ENCODE measurements around the gene RBFOX2.

Gene RBFOX2

GRCh38 chr22:36015155-36015810, 13.3 kb downstream of the RBFOX2 start:
- TF ChIP-seq, protein P1, sequence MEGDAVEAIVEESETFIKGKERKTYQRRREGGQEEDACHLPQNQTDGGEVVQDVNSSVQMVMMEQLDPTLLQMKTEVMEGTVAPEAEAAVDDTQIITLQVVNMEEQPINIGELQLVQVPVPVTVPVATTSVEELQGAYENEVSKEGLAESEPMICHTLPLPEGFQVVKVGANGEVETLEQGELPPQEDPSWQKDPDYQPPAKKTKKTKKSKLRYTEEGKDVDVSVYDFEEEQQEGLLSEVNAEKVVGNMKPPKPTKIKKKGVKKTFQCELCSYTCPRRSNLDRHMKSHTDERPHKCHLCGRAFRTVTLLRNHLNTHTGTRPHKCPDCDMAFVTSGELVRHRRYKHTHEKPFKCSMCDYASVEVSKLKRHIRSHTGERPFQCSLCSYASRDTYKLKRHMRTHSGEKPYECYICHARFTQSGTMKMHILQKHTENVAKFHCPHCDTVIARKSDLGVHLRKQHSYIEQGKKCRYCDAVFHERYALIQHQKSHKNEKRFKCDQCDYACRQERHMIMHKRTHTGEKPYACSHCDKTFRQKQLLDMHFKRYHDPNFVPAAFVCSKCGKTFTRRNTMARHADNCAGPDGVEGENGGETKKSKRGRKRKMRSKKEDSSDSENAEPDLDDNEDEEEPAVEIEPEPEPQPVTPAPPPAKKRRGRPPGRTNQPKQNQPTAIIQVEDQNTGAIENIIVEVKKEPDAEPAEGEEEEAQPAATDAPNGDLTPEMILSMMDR (IDR thresholded peaks at IDR 0.05; ENCODE audit: low read length): no peak
- TF ChIP-seq EZH2 (IDR thresholded peaks at IDR 0.05; ENCODE audit: borderline replicate concordance, low read length): no peak
- Histone ChIP-seq H3K9me2 (ENCODE audit: low read depth, low read length) (no peaks in the 10 kb centered on the region), H3K27me3 (ENCODE audit: insufficient read depth, low read length) (no peaks in the 10 kb centered on the region), H3K9ac (ENCODE audit: low read length) (peak overlapping the region; percentile 14; the same call in 1 of the 2 replicates), H3K4me1 (ENCODE audit: insufficient read depth, low read length, severe bottlenecking) (peaks cover 81% of the 10 kb centered on the region), H3K9me3 (ENCODE audit: low read length) (no peaks in the 10 kb centered on the region), H3K4me2 (ENCODE audit: low read length) (peak overlapping the region; percentile 60), H3K27ac (ENCODE audit: low read depth, low read length, poor library complexity, severe bottlenecking) (peak overlapping the region; percentile 94), H3K4me3 (ENCODE audit: low read depth, low read length, poor library complexity, severe bottlenecking) (peak overlapping the region; percentile 33), H3F3A (ENCODE audit: insufficient read depth, low read length) (no peaks in the 10 kb centered on the region), H3K36me3 (ENCODE audit: insufficient read depth, low read length) (no peaks in the 10 kb centered on the region), H2AFZ (ENCODE audit: low read length) (no peak overlapping the region), H3K79me2 (ENCODE audit: insufficient read depth, low read length) (peaks cover 27% of the 10 kb centered on the region; the same call in 1 of the 2 replicates), H4K20me1 (ENCODE audit: insufficient read depth, low read length) (no peaks in the 10 kb centered on the region)

GRCh38 chr22:36014546-36015074, 14.0 kb downstream of the RBFOX2 start:
- peaks cover 87% of the 10 kb centered on the region for H3K4me1 ChIP-seq (ENCODE audit: insufficient read depth, low read length, severe bottlenecking)
- no peaks in the 10 kb centered on the region for H3K27me3 ChIP-seq (ENCODE audit: insufficient read depth, low read length)
- H2AFZ ChIP-seq (ENCODE audit: low read length): no peak overlapping the region
- TF ChIP-seq, protein P1 (IDR thresholded peaks at IDR 0.05; ENCODE audit: low read length): no peak
- TF ChIP-seq EZH2 (IDR thresholded peaks at IDR 0.05; ENCODE audit: borderline replicate concordance, low read length): no peak
- H3K9ac ChIP-seq (ENCODE audit: low read length): peak overlapping the region; percentile 14; the same call in 1 of the 2 replicates
- no peaks in the 10 kb centered on the region for H3K9me3 ChIP-seq (ENCODE audit: low read length)
- H3K79me2 ChIP-seq (ENCODE audit: insufficient read depth, low read length): peaks cover 27% of the 10 kb centered on the region; the same call in 1 of the 2 replicates
- peak overlapping the region; percentile 33 for H3K4me3 ChIP-seq (ENCODE audit: low read depth, low read length, poor library complexity, severe bottlenecking)
- H3K36me3 ChIP-seq (ENCODE audit: insufficient read depth, low read length): no peaks in the 10 kb centered on the region
- no peaks in the 10 kb centered on the region for H4K20me1 ChIP-seq (ENCODE audit: insufficient read depth, low read length)
- H3K4me2 ChIP-seq (ENCODE audit: low read length): peak overlapping the region; percentile 60; the same call in 1 of the 2 replicates
- H3K9me2 ChIP-seq (ENCODE audit: low read depth, low read length): no peaks in the 10 kb centered on the region
- no peaks in the 10 kb centered on the region for H3F3A ChIP-seq (ENCODE audit: insufficient read depth, low read length)
- peak overlapping the region; percentile 94 for H3K27ac ChIP-seq (ENCODE audit: low read depth, low read length, poor library complexity, severe bottlenecking)

DNA sequence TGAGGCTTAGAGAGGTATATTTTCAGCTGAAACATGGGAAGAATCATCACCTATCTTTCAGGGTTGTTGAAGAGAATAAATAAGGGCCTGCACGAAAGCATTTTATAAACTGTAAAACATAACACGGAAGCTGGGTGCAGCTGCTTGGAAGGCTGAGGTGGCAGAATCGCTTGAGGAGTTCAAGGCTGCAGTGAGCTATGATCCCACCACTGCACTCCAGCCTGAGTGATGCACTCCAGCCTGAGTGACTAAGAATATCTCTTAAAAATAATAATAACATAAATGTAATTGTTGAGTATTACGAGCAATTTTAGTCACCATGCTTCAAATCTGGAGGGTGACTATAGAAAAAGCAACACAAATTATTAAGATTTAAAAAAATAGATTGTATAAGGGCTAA, 16.3 kb downstream of the RBFOX2 start:
- no peak overlapping the region for H3K27ac ChIP-seq (ENCODE audit: low read depth, low read length, poor library complexity, severe bottlenecking)
- TF ChIP-seq EZH2 (IDR thresholded peaks at IDR 0.05; ENCODE audit: borderline replicate concordance, low read length): no peak
- TF ChIP-seq, protein P1 (IDR thresholded peaks at IDR 0.05; ENCODE audit: low read length): no peak
- H3K36me3 ChIP-seq (ENCODE audit: insufficient read depth, low read length): no peaks in the 10 kb centered on the region
- no peaks in the 10 kb centered on the region for H4K20me1 ChIP-seq (ENCODE audit: insufficient read depth, low read length)
- no peak overlapping the region for H2AFZ ChIP-seq (ENCODE audit: low read length)
- peaks cover 35% of the 10 kb centered on the region for H3K79me2 ChIP-seq (ENCODE audit: insufficient read depth, low read length)
- H3K9me2 ChIP-seq (ENCODE audit: low read depth, low read length): no peaks in the 10 kb centered on the region
- peaks cover 86% of the 10 kb centered on the region for H3K4me1 ChIP-seq (ENCODE audit: insufficient read depth, low read length, severe bottlenecking)
- H3K9me3 ChIP-seq (ENCODE audit: low read length): no peaks in the 10 kb centered on the region
- H3K4me3 ChIP-seq (ENCODE audit: low read depth, low read length, poor library complexity, severe bottlenecking): no peak overlapping the region
- H3F3A ChIP-seq (ENCODE audit: insufficient read depth, low read length): no peaks in the 10 kb centered on the region
- no peak overlapping the region for H3K9ac ChIP-seq (ENCODE audit: low read length)
- H3K27me3 ChIP-seq (ENCODE audit: insufficient read depth, low read length): no peaks in the 10 kb centered on the region
- no peak overlapping the region for H3K4me2 ChIP-seq (ENCODE audit: low read length)

All from OCI-LY1 (cell line).